HEK293 (cell line): Measurements from ENCODE around the gene BEX2.
"Not testable (repeated sequence)": the region's sequence is repeated elsewhere in the genome, so short reads cannot be mapped to it uniquely, and the experiment has no call there.

Experiments used
- CTCF ChIA-PET: fragments of 350-600 bp; formaldehyde crosslinking; extraction: SDS; loops from one replicate; lab custom pipeline; 2021; ENCODE audit warnings: antibody characterized with exemption; lab: Yijun Ruan, JAX
- POLR2A ChIA-PET: fragments of 300-600 bp; formaldehyde crosslinking; extraction: SDS; loops from one replicate; lab custom pipeline; 2020; ENCODE audit warnings: antibody characterized with exemption, inconsistent platforms; lab: Yijun Ruan, JAX
- H3K27ac ChIP-seq: fragments of 200-500 bp; sonication (Bioruptor generic); 2 replicates; pipeline ENCODE4 v1.5.1; 2014; ENCODE audit warnings: low read depth, low read length, control low read depth, inconsistent platforms; ENCODE audit errors: extremely low read depth
- H3K36me3 ChIP-seq, 2 experiments: fragments of 200-500 bp in 1 of 2; sonication (Bioruptor generic) in 1 of 2; 1 replicate in 1 of 2; 2 replicates in 1 of 2; pipeline ENCODE4 v1.5.1; 2014 to 2017; ENCODE audit warnings: inconsistent platforms in 2 of 2, low read length in 2 of 2; ENCODE audit not compliant: control insufficient read depth in 2 of 2, insufficient read depth in 1 of 2
- H3K4me1 ChIP-seq: fragments of 200-500 bp; sonication (Bioruptor generic); 2 replicates; pipeline ENCODE4 v1.5.1; 2014; ENCODE audit warnings: mild to moderate bottlenecking, low read length, inconsistent platforms; ENCODE audit not compliant: control insufficient read depth, insufficient read depth
- H3K4me3 ChIP-seq: 2 replicates; pipeline ENCODE4 v1.5.1; 2011; ENCODE audit warnings: low read depth, mild to moderate bottlenecking, control low read depth, low read length, moderate library complexity
- H3K9me3 ChIP-seq: fragments of 200-500 bp; sonication (Bioruptor generic); 2 replicates; pipeline ENCODE4 v1.5.1; 2014; ENCODE audit warnings: low read depth, low read length, inconsistent platforms; ENCODE audit not compliant: control insufficient read depth, insufficient read depth
- HOXD13 ChIP-seq: sonication (generic); formaldehyde crosslinking; IDR thresholded peaks from 2 replicates; pipeline ENCODE4 v1.8.0; 2022; ENCODE audit warnings: missing genetic modification reagents, borderline replicate concordance
- MEIS1 ChIP-seq: sonication (generic); formaldehyde crosslinking; IDR thresholded peaks from 2 replicates; pipeline ENCODE4 v1.8.1; 2022; ENCODE audit warnings: missing genetic modification reagents, mild to moderate bottlenecking, borderline replicate concordance
- PBX3 ChIP-seq: sonication (generic); formaldehyde crosslinking; IDR thresholded peaks from 2 replicates; pipeline ENCODE4 v1.8.1; 2022; ENCODE audit warnings: mild to moderate bottlenecking, moderate library complexity, missing genetic modification reagents
- PRDM10 ChIP-seq: fragments of 450-650 bp; formaldehyde crosslinking; IDR thresholded peaks from 2 replicates; pipeline ENCODE4 v1.5.1; 2016; ENCODE audit warnings: missing biosample characterization, missing genetic modification characterization
- SALL2 ChIP-seq: fragments of 450-650 bp; formaldehyde crosslinking; IDR thresholded peaks from 2 replicates; pipeline ENCODE4 v1.5.0; 2017; ENCODE audit warnings: missing biosample characterization, mild to moderate bottlenecking, missing genetic modification characterization, borderline replicate concordance
- ZBTB44 ChIP-seq: fragments of 450-650 bp; IDR thresholded peaks from 2 replicates; pipeline ENCODE4 v1.5.1; 2018; ENCODE audit warnings: missing biosample characterization, mild to moderate bottlenecking, missing genetic modification characterization
- ZNF148 ChIP-seq: fragments of 450-650 bp; formaldehyde crosslinking; IDR thresholded peaks from 2 replicates; pipeline ENCODE4 v1.5.0; 2017; ENCODE audit warnings: missing biosample characterization, missing genetic modification characterization, borderline replicate concordance
- ZNF335 ChIP-seq: fragments of 450-650 bp; formaldehyde crosslinking; conservative IDR thresholded peaks from 2 replicates; pipeline ENCODE4 v1.5.1; 2016; ENCODE audit warnings: missing biosample characterization, missing genetic modification characterization
- ZNF600 ChIP-seq: fragments of 450-650 bp; formaldehyde crosslinking; IDR thresholded peaks from 2 replicates; pipeline ENCODE4 v1.5.1; 2016; ENCODE audit warnings: missing biosample characterization, missing genetic modification characterization
- ZNF768 ChIP-seq: fragments of 450-650 bp; formaldehyde crosslinking; IDR thresholded peaks from 2 replicates; pipeline ENCODE4 v1.5.1; 2018; ENCODE audit warnings: missing biosample characterization, mild to moderate bottlenecking, missing genetic modification characterization
- ZNF830 ChIP-seq: fragments of 450-650 bp; IDR thresholded peaks from 2 replicates; pipeline ENCODE4 v1.5.0; 2018; ENCODE audit warnings: missing biosample characterization, missing genetic modification characterization, low read depth, mild to moderate bottlenecking, moderate library complexity
- TF ChIP-seq, protein P1 (sequence below): fragments of 450-650 bp; formaldehyde crosslinking; IDR thresholded peaks from 2 replicates; pipeline ENCODE4 v1.5.1; 2016; ENCODE audit warnings: missing biosample characterization, missing genetic modification characterization
- TF ChIP-seq, protein P2 (sequence below): fragments of 450-650 bp; formaldehyde crosslinking; IDR thresholded peaks from 2 replicates; pipeline ENCODE4 v1.5.1; 2017; ENCODE audit warnings: missing biosample characterization, mild to moderate bottlenecking, missing genetic modification characterization, moderate library complexity

The BEX2 gene

DNA sequence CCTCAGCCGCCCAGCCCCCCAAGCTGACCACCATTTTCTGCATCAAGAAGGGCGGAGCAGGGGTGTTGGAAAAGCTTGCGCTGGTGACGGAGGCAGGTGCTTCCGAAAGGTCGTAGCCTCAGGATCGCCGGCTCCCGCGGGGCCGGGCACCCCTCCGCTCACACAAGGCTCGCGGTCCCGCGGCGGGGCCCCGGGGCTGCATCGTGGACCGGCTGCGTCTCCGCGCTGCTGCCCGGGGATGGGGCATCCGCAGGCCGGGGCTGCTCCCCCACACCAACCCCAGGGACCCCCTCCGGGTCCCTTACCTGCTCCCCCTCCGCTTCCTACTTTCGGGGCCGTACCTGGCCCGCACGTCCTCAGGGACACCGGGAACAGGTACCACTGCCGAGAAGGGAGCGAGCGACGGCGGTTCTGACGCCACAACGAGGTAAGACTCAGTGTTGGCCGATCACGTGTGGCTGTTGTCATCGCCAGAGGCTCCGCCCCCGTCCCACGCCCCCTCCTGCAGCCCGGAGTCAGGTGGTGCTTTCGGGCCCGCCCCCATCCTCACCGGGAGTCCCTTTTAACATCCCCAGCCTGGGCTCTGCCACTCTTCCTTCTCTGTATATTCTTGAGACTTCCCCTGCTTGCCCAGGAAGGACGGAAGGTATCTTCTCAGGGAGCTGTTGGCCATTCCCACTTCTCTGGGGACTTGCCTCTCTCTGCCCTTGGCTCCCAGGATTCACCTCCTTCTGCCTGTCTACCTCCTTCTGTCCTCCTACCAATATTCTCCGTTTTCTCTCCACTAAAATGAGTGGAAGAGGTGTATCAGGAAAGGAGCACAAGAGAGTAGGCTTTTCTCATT, at the start of gene BEX2 (continued):
- no peak for TF ChIP-seq ZNF768 (tag by site-specific recombination)
- no peak for TF ChIP-seq MEIS1 (CRISPR knock-in tag)

- Histone ChIP-seq H3K4me1 (no peaks in the 10 kb centered on the region), H3K4me3 (no peak overlapping the region), H3K36me3 (peaks cover 0 to 8% of the 10 kb centered on the region in 2 experiments; a peak in 1 of 3 replicates), H3K27ac (no peak overlapping the region), H3K9me3 (no peaks in the 10 kb centered on the region)
- ChIA-PET POLR2A (no interaction called here), CTCF (interaction anchor here (0.7 kb wide), 1 partner anchor 11 kb away, joined by 4 read pairs; no protein-coding TSS in a partner anchor)
- TF ChIP-seq ZNF830 (tag by site-specific recombination) = no peak
- peak; percentile 27; the same call in 1 of the 2 replicates for TF ChIP-seq ZNF335 (tag by site-specific recombination)
- TF ChIP-seq PRDM10 (tag by site-specific recombination) = peak; percentile 96
- no peak for TF ChIP-seq HOXD13 (CRISPR knock-in tag)
- TF ChIP-seq, protein P1, sequence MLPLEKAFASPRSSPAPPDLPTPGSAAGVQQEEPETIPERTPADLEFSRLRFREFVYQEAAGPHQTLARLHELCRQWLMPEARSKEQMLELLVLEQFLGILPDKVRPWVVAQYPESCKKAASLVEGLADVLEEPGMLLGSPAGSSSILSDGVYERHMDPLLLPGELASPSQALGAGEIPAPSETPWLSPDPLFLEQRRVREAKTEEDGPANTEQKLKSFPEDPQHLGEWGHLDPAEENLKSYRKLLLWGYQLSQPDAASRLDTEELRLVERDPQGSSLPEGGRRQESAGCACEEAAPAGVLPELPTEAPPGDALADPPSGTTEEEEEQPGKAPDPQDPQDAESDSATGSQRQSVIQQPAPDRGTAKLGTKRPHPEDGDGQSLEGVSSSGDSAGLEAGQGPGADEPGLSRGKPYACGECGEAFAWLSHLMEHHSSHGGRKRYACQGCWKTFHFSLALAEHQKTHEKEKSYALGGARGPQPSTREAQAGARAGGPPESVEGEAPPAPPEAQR (tag by site-specific recombination) = no peak
- no peak for TF ChIP-seq SALL2
- no peak for TF ChIP-seq PBX3
- TF ChIP-seq, protein P2, sequence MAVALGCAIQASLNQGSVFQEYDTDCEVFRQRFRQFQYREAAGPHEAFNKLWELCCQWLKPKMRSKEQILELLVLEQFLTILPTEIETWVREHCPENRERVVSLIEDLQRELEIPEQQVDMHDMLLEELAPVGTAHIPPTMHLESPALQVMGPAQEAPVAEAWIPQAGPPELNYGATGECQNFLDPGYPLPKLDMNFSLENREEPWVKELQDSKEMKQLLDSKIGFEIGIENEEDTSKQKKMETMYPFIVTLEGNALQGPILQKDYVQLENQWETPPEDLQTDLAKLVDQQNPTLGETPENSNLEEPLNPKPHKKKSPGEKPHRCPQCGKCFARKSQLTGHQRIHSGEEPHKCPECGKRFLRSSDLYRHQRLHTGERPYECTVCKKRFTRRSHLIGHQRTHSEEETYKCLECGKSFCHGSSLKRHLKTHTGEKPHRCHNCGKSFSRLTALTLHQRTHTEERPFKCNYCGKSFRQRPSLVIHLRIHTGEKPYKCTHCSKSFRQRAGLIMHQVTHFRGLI (tag by site-specific recombination) = peak; percentile 53; the same call in 1 of the 2 replicates
- no peak for TF ChIP-seq ZBTB44 (tag by site-specific recombination)
- no peak for TF ChIP-seq ZNF148 (tag by site-specific recombination)
- peak; percentile 28; the same call in 1 of the 2 replicates for TF ChIP-seq ZNF600 (tag by site-specific recombination)
Observed at GRCh38 chrX:103360092-103360491, 49.3 kb upstream of the BEX2 start.

DNA sequence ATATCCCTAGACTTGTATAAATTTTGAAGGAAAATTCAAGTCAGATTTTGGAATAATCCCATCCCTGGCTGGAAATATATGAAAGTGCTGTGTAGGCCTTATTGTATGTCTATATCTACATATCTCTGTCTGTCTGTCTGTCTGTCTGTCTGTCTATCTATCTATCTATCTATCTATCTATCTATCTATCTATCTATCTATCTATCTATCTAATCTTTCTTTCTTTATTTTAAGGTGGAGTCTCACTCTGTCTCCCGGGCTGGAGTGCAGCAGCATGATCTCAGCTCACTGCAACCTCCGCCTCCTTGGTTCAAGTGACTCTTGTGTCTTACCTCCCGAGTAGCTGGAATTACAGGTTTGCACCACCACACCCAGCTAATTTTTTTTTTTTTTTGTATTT, 48.8 kb upstream of the BEX2 start:
- CTCF ChIA-PET = interaction anchor here (0.7 kb wide), 1 partner anchor 11 kb away, joined by 4 read pairs; no protein-coding TSS in a partner anchor
- POLR2A ChIA-PET = not testable (repeated sequence)

More for the DNA sequence above, 48.8 kb upstream of the BEX2 start:
- H3K4me3 ChIP-seq, H3K36me3 ChIP-seq, H3K27ac ChIP-seq, H3K9me3 ChIP-seq, H3K4me1 ChIP-seq: not testable (repeated sequence)
